GM18867 (cell line): ENCODE measurements around the gene TANGO6.

Experiments used
- ATAC-seq: cut with Tn5 transposase; IDR thresholded peaks from one replicate; pipeline ENCODE4 v1.9.1; 2021; ENCODE audit warnings: mild to moderate bottlenecking, moderate library complexity; ENCODE audit not compliant: unreplicated experiment

The TANGO6 gene

GRCh38 chr16:68907297-68907696 lies 64.0 kb downstream of the TANGO6 start:
- no peak for ATAC-seq

DNA sequence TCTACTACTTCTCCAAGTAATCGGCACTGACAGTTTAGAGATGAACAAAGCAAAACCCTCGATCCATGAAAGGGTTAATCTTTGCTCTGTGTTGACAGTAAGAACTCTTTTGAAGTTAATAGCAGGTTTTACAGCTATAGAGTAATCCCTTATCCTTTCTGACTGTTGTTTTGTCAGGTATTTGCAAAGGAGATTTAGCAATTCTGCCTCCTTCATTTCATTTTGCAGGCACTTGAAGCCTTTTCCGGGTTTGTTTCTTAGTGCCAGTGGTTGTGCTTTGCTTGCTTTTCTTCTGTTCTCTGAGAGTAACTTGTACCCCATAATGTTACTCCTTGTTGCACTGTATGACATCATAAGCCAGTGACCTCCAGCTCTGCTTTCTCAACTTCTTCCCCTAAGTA lies 64.5 kb downstream of the TANGO6 start:
- no peak for ATAC-seq

DNA sequence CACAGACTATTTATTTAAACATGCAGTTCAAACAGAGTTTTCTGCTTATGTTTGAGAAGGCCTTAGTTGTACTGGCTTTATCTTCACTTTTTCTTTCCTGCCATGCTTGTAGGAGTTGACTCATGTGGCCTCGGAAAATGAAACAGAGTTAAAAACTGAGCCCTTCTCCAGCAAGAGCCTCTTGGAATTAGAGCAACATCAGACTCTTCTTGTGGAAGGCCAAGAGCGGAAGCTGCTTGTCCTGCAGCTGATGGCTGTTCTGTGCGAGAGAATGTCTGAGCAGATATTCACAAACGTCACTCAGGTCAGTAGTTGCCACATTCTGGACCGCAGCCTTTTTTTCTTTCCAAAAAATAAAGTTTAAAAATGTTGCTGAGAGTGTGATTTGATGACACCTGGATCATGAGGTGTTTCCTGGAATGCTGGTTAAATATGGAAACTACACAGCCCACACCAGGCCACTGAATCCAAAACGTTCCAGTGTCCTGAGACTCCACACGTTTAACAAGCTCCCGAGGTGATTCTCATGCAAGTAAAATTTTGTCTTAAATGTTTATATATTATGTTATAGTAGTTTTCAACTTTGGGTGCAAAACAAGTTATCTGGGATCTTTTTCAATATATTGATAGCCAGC lies 65.9 kb downstream of the TANGO6 start:
- no peak for ATAC-seq

DNA sequence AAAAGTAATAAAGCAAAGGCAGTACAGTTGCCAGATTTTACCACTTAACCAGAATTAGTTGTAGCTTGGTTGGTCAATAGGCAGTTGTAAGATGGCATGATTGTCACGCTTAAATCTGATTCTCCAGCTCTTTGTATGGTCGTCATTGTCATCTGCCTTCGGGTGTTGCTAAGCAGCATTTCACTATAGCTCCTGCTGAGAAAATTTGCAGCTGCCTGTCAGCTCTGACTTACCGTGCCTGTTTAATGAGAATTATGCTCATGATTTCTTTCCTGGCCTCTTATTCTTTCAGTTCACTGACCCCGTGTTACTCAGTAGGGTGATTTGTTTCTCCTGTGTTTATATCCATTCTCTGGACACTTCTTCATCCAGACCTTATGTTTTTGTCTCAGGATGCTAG lies 66.7 kb downstream of the TANGO6 start:
- ATAC-seq, result no peak

DNA sequence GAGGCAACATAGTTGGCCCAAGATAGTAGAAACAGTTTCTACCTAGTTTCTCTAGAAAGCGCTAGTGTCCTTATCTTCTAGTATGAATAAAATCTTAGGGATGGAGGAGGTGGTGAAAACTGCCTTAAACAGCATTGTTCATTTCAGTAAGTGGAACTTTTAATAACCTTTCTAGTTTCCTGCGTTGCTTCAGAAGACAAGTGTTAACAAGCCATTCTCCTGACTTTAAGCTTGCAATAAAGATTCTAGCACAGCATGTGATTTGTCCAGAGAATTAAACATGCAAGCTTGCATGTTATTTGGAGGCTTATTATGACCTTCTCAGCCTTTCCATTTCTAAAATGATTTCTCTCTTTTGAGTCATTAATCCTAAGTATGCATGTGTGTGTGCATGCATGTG lies 72.3 kb downstream of the TANGO6 start:
- no peak for ATAC-seq

GRCh38 chr16:68917541-68917940 lies 74.2 kb downstream of the TANGO6 start:
- no peak for ATAC-seq

DNA sequence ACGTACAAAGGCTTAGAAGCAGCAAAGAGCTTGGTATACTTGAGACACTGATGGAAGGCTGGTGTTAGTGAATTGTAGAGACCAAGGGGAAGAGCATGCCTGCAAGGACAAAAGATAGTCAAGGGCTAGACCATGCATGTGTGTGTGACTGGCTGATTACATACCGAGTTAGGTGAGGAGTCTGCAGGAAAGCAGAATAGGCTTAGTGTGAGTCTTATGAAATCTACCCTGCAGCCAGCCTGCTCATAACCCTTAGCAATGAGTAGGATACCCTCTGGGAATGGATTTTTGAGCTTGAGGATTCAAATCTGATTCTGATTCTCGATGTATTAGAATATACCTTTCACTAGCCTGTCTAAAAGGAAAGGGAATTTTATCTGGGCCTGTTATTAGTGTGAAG lies 77.0 kb downstream of the TANGO6 start:
- ATAC-seq, result no peak

- no peak for ATAC-seq
Measured at GRCh38 chr16:68921637-68922036, 78.3 kb downstream of the TANGO6 start.

DNA sequence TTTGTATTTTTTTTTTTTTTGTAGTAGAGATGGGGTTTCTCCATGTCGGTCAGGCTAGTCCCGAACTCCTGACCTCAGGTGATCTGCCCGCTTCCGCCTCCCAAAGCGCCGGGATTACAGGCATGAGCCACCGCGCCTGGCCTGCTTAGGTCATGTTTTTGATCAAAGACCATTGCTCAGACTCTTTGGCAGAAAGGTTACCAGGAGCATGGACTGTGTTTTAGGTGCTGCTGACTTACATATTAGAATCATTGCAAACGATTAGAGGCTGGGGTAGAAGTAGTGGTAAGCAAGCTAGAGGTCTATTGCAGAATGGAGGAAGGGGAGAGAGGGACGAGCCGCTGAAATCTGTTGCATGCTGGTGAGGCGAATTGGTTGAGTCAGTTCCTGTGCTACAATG lies 79.8 kb downstream of the TANGO6 start:
- ATAC-seq, result no peak

DNA sequence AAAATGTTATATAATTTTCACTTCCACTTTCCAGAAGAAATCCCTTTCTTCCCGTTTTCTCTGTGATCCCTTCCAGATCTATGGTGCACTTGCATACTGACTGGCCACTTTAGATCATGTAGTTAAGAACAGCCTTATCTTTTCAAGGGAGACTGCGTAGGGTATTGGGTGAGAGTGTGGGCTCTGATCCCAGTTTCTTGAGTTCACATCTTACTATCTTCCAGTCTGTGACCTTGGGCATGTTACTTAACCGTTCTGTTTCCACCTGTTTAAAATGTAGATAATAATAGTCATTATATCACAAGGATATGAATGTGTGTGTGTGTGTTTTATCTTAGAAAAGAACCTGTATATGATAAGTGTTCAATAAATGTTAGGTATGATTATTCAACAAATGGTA lies 83.7 kb downstream of the TANGO6 start:
- ATAC-seq, result no peak

DNA sequence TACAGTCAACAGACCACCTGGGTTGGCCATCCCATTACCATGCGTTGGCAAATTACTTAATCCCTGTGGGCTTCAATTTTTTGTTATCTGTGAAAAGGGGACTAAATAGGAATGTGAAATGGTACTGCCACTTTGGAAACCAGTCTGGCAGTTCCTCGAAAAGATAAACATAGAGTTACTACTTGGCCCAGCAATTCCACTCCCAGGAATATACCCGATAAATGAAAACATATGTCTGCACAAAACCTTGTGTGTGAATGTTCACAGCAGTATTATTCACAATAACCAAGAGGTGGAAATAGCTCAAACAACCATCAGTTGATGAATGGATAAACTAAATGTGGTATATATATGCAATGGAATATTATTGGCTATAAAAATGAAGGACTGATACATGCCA lies 87.9 kb downstream of the TANGO6 start:
- no peak for ATAC-seq

- no peak for ATAC-seq
Measured at GRCh38 chr16:68934402-68934801, 91.1 kb downstream of the TANGO6 start.

- ATAC-seq, result no peak
Measured at GRCh38 chr16:68935008-68935407, 91.7 kb downstream of the TANGO6 start.

GRCh38 chr16:68936736-68937631 lies 93.7 kb downstream of the TANGO6 start:
- ATAC-seq, result no peak

DNA sequence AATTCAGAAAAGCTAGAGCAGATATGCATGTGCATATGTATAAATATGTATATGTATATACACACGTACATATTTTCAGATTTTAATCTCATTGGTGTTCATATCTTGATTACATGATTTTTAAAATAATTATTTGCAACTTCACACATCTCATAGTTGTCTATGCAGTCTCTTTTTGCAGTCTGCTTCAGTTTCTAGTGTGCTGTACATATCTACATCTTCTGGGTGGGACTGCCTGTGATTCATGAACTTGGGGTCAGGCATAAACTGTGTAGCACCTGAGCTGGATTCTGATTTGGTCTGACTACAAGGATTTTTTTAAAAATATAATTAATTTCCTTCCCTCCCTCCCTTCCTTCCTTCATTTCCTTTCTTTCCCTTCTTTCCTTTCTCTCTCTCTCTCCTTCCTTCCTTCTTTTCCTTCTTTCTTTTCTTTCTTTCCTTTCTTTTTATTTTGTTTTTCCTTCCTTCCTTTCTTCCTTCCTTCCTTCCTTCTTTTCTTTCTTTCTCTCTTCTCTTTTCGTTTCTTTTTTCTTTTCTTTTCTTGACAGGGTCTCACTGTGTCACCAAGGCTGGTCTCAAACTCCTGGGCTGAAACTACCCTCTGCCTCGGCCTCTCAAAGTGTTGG lies 96.5 kb downstream of the TANGO6 start:
- ATAC-seq, result no peak

GRCh38 chr16:68940816-68941215 lies 97.5 kb downstream of the TANGO6 start:
- no peak for ATAC-seq

GRCh38 chr16:68943961-68944360 lies 100.6 kb downstream of the TANGO6 start:
- ATAC-seq, result no peak

DNA sequence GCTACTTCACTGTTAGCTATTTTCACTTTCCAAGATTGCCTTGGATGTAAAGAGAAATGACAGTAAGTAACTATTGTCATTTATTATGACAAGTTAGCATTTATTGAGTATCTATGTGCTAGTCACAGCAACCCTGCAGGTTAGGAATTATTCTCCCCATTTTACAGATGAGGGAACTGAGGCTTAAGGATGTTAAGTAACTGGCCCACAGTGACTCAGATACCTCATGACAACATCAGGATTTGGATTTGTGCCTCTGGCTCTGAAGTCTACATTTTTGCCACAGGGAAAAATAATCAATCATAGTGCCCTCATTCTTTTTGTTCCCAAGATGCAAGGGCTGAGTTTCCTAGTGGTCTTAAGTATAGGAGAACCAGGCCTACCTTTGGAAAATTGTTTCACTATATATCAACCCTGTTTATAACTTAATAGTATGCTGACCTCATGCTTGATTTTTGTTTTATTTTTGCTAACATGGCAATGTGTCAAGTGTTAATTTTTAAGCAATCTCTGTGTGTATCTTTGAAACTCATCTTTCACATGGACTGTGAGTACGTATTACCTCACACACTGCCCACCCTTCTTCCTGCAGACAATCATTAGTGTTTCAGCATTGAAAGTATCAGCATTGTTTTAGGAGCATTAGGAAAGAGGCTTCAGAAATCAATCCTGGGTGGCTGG lies 105.0 kb downstream of the TANGO6 start:
- ATAC-seq, result no peak

DNA sequence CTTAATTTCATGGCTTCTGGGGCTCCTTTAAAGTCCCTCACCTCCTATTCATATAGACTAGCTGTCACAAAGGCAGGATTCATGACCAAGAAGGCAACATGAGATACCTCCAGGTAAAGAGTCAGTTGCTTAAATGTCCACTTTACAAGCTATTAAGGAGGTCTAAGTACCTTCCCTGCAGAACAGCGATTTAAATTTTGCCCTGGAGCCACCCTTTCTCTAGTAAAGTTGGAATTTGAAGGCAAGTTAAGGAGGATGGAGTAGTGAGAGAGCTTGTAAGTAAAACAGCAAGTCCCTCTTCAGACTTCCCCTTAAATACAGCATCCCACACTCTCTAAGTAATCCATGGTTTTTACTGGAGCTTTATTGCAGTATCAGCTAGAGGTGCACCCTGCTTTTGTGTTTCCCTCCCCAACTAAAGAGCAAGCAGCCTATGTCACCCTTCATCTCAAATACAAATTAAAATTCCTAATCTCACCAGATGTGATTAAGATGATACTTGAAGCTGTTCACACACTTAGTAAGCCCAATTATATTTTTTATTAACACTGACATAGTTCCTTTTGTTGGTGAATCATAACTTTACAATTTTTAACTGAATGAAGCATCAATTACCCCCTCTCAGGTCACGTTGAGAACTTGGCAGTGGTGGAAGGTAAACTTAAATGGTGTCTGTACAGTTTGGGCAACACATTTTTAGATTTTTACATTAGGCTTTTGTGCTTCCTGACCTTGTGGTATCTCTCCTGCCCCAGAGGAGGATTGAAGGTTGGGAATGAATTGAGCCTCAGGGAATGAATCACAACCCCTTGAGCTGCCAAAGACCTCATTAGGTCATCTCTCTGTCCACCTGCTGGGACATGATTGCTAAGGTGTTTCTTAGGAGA lies 108.9 kb downstream of the TANGO6 start:
- ATAC-seq, result no peak

DNA sequence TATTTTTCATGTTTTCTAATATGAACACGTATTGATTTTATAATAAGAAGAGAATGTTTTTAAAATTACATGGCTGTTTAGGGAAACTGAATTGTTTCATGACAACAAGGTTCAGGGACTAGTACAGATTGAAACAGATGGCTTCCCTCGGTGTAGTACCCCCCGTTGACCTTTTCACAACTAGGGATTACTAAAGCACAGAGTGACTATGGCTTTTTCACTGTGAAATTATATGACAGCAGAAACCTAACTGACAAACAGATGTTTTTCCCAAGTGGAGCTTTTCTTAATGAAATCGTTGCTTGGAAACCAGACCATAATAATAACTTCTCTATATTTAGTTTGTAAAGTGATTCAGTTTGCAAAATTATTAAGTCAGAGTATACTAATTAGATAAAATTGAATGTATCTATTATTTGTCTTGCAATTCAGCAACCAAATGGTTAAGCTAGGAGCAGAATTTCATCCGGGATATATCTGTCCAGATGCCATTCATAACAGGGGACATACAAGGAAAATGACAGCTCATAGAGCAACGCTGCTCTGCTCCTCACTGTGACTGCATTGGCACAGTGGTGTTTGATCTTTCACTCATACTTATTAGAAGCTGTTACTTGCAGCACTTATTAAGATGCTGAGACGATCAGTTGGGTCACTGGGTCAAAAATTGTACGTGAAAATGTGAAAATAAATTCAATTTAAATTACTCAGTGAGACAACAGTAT lies 111.7 kb downstream of the TANGO6 start:
- no peak for ATAC-seq
